HG03064 (cell line): ENCODE data around the gene PHLDB1.
"Not testable (repeated sequence)": the region's sequence is repeated elsewhere in the genome, so short reads cannot be mapped to it uniquely, and the experiment has no call there.

Experiments used
- ATAC-seq: cut with Tn5 transposase; IDR thresholded peaks from one replicate; pipeline ENCODE4 v1.9.1; 2021; ENCODE audit warnings: low read depth; ENCODE audit not compliant: unreplicated experiment

The PHLDB1 gene

DNA sequence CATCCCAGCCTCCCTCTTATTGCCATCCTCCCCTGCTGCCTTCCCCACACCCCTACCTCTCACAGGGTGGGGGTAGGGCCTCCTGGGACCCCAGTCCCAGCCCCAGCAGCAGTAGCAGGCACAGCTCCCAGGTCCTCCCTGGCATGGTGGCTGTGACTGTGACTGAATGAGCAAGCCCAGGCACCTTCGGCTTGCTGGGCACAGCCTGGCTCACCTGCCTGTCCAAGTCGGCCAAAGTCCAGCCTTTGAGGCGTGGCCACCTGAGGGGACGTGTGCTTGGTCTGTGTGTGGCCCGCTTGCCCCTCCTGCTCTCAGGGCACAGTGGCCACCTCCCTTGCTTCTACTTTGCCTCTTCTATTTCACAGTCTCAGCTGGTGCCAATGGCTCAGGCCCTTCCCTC lies 72.1 kb downstream of the PHLDB1 start, which contains the start of gene TREH:
Gene TREH (minus strand): TSS at position 168 of the 400 bp plus-strand sequence. CDS start 23 bp downstream, at position 145.
- ATAC-seq: no peak

- ATAC-seq: no peak
Measured at GRCh38 chr11:118682372-118682771, 75.0 kb downstream of the PHLDB1 start.

DNA sequence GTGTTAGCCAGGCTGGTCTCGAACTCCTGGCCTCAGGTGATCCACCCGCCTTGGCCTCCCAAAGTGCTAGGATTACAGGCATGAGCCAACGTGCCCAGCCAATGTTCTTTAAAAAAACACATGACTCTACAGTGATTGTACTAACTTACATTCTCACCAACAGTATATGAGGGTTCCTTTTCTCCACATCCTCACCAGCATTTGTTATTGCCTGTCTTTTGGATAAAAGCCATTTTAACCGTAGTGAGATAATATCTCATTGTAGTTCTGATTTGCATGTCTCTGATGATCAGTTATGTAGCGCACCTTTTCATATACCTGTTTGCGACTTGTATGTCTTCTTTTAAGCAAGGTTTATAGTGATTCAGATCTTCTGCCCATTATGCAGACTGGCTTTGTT lies 75.5 kb downstream of the PHLDB1 start:
- not testable (repeated sequence) for ATAC-seq

DNA sequence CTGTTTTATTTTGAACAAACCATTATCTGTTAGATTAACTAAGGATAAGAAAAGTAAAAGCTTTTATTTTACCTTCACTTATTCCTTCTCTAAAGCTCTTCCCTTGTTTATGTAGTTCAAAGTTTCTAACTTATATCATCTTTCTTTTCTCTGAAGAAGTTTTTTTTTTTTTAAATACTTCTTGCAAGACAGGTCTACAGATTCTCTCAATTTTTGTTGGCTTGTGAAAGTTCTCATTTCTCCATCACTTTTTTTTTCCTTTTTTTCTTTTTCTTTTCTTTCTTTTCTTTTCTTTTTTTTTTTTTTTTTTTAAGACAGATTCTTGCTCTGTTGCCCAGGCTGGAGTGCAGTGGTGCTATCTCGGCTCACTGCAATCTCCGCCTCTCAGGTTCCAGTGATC lies 76.8 kb downstream of the PHLDB1 start:
- no peak for ATAC-seq

GRCh38 chr11:118687906-118688305 lies 80.5 kb downstream of the PHLDB1 start:
- no peak for ATAC-seq

DNA sequence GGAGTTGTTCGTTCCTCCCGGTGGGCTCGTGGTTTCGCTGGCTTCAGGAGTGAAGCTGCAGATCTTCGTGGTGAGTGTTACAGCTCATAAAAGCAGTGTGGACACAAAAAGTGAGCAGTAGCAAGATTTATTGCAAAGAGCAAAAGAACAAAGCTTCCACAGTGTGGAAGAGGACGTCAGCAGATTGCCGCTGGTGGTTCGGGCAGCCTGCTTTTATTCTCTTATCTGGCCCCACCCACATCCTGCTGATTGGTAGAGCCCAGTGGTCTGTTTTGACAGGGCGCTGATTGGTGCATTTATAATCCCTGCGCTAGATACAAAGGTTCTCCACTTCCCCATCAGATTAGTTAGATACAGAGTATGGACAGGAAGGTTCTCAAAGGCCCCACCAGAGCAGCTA lies 80.9 kb downstream of the PHLDB1 start:
- ATAC-seq: not testable (repeated sequence)

- ATAC-seq: no peak
Measured at GRCh38 chr11:118688851-118689502, 81.6 kb downstream of the PHLDB1 start.

DNA sequence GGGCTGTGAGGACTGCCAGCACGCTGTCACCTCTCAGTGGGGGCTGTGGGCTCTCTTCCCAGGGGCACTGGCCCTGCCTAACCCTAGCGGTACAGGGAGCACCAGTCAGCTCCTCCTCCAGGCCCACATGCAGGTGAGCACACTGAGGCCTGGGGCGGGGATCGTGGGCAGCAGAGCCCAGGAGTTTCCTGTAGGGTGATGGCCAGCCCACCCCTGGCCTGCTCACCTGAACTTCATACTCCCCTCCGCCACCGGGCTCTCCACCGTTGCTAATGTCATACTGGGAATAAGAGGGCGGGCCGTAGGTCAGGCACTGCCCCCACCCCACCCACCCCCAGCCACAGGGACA lies 82.1 kb downstream of the PHLDB1 start:
- ATAC-seq: no peak

- ATAC-seq: peak; percentile 64
Measured at GRCh38 chr11:118689852-118690552, 82.6 kb downstream of the PHLDB1 start.

GRCh38 chr11:118690553-118691304 lies 83.3 kb downstream of the PHLDB1 start:
- ATAC-seq: no peak

GRCh38 chr11:118691926-118692830 lies 84.8 kb downstream of the PHLDB1 start:
- peak; percentile 38 for ATAC-seq

GRCh38 chr11:118694185-118694584 lies 86.8 kb downstream of the PHLDB1 start:
- ATAC-seq: no peak

- no peak for ATAC-seq
Measured at GRCh38 chr11:118694771-118695170, 87.4 kb downstream of the PHLDB1 start.

- ATAC-seq: no peak
Measured at GRCh38 chr11:118696673-118697226, 89.3 kb downstream of the PHLDB1 start.

- no peak for ATAC-seq
Measured at GRCh38 chr11:118697346-118697745, 89.9 kb downstream of the PHLDB1 start.

DNA sequence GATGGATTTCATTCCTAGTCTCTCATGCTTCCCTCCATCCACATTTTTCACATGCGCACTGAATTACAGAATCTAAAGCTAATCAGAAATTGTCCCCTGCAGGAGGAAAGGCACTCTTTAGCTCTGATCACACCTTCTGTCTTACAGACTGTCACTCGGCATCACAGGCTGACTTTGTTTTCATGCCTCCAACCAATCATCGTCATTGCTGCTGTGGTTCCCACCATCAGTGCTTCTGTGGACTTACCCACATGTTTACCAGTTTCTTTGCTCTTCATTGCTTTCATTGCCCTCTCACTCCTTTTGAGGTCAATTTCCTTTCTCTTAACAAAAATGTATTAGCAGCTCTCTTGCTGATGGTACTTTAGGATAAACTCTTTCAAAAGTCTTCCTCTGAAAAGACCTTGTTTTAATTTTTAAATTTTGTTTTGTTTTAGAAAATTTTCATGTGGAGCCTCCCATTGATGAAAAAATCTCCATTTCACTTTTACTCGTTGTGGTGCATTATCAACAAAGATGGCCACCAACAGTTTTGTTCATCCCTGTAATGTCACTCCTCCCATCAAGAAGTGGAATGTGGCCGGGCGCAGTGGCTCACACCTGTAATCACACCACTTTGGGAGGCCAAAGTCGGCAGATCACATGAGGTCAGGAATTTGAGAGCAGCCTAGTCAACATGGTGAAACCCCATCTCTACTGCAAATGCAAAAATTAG lies 92.2 kb downstream of the PHLDB1 start:
- no peak for ATAC-seq

- ATAC-seq: no peak
Measured at GRCh38 chr11:118703563-118704106, 96.2 kb downstream of the PHLDB1 start.

DNA sequence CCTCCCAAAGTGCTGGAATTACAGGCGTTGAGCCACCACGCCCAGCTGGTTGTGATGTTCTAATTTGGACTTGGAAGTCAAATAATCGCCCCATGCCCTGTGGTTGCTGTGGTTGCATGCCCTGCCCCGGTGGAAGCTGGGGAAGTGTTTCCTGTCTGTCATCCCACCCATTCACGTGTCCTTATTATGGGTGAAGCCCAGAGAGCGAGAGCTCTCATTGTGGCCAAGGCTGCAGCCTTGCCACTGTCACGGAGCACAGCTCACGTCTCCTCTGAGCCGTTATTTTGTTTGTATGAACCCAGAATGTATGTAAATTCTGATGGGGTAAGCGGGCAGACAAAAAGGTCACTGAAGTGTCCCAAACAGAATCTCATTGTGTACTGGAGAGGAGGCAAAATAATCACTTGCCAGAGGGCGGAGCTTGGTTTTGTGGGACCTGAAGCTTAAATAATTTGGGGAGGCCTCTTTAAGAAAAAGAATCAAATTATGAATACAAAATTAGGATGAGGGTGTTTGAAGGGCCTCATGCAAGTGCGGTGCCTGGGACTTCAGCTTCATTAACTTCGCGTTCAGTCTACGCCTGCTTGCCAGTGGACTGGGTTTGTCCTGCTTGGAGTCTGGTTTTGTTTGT lies 97.8 kb downstream of the PHLDB1 start:
- no peak for ATAC-seq
